A549 (cell line): ENCODE measurements around the gene RBBP8. TPM values are rescaled to one million over a fixed set of nuclear protein-coding genes. Genes with fewer than 3 reads are reported as not detected.

Source experiments
- ATAC-seq, 2 experiments: fragments of 200-7000 bp in 1 of 2; fragments of >200 bp in 1 of 2; cut with Nextera tagmentation in 1 of 2; cut with Tn5 transposase in 1 of 2; 3 replicates each; pipeline versions ENCODE4 v1.8.0 to v1.9.1; 2018 to 2020; ENCODE audit warnings: mild to moderate bottlenecking in 1 of 2, moderate library complexity in 1 of 2
- CTCF ChIA-PET: fragments of 300-600 bp; sonication (Branson Sonifier 250); formaldehyde crosslinking; extraction: SDS; loops from one replicate; lab custom pipeline; 2021; ENCODE audit warnings: antibody characterized with exemption, inconsistent platforms; lab: Yijun Ruan, JAX
- POLR2A ChIA-PET: fragments of 350-600 bp; formaldehyde crosslinking; extraction: SDS; loops from one replicate; lab custom pipeline; 2021; ENCODE audit warnings: antibody characterized with exemption, inconsistent platforms; lab: Yijun Ruan, JAX
- DNase-seq, 2 experiments: peaks; one replicate each; pipeline versions ENCODE4 v3.0.0 to v3.0.0-alpha.2; 2011 to 2016; ENCODE audit warnings: low read depth in 1 of 2, low spot score in 1 of 2
- FAIRE-seq: peaks from 2 replicates; lab custom pipeline; 2011; peaks lifted over from hg19 to GRCh38; lab: Jason Lieb, UNC
- H3K27ac ChIP-seq, 2 experiments: fragments of >200 bp; sonication (Bioruptor Twin); formaldehyde crosslinking; 3 replicates each; pipeline ENCODE4 v1.5.1; 2016 to 2017
- H3K4me1 ChIP-seq: fragments of >200 bp; sonication (Bioruptor Twin); formaldehyde crosslinking; 3 replicates; pipeline ENCODE4 v1.6.1; 2016
- H3K4me2 ChIP-seq: fragments of >200 bp; sonication (Bioruptor Twin); formaldehyde crosslinking; 3 replicates; pipeline ENCODE4 v1.6.1; 2016
- H3K4me3 ChIP-seq: fragments of >200 bp; sonication (Bioruptor Twin); formaldehyde crosslinking; 3 replicates; pipeline ENCODE4 v1.5.1; 2016
- H3K9me3 ChIP-seq: fragments of >200 bp; sonication (Bioruptor Twin); formaldehyde crosslinking; 3 replicates; pipeline ENCODE4 v1.6.1; 2016
- ATOH8 ChIP-seq: fragments of 250-450 bp; sonication (Bioruptor Pico); IDR thresholded peaks from 2 replicates; pipeline ENCODE4 v1.5.0; 2020; ENCODE audit warnings: low read depth, mild to moderate bottlenecking, moderate library complexity
- BHLHE40 ChIP-seq: IDR thresholded peaks from 2 replicates; pipeline ENCODE4 v1.6.1; 2012; ENCODE audit warnings: low read depth, low read length, inconsistent platforms
- CHD2 ChIP-seq: fragments of 150-350 bp; IDR thresholded peaks from 2 replicates; pipeline ENCODE4 v1.6.1; 2014; ENCODE audit warnings: low read length; ENCODE audit not compliant: partially characterized antibody
- CTCF ChIP-seq: fragments of >200 bp; sonication (Bioruptor Twin); formaldehyde crosslinking; IDR thresholded peaks from 3 replicates; pipeline ENCODE4 v1.5.1; 2016
- EHF ChIP-seq: fragments of 250-450 bp; sonication (Bioruptor Pico); IDR thresholded peaks from 2 replicates; pipeline ENCODE4 v1.5.0; 2020; ENCODE audit warnings: mild to moderate bottlenecking
- ELK1 ChIP-seq: fragments of 150-350 bp; IDR thresholded peaks from 2 replicates; pipeline ENCODE4 v1.6.1; 2014; ENCODE audit warnings: low read depth, mild to moderate bottlenecking, low read length
- FOSB ChIP-seq: fragments of 250-450 bp; sonication (Bioruptor Pico); IDR thresholded peaks from 2 replicates; pipeline ENCODE4 v1.5.0; 2020; ENCODE audit warnings: mild to moderate bottlenecking, moderate library complexity
- HDAC2 ChIP-seq: fragments of 200-600 bp; sonication (generic); IDR thresholded peaks from 2 replicates; pipeline ENCODE4 v1.6.1; 2016
- HEYL ChIP-seq: fragments of 250-450 bp; sonication (Bioruptor Pico); IDR thresholded peaks from 2 replicates; pipeline ENCODE4 v1.8.0; 2021; ENCODE audit warnings: mild to moderate bottlenecking, moderate library complexity
- HMGXB4 ChIP-seq: fragments of 250-450 bp; sonication (Bioruptor Pico); IDR thresholded peaks from 2 replicates; pipeline ENCODE4 v1.5.0; 2021; ENCODE audit warnings: mild to moderate bottlenecking, moderate library complexity, borderline replicate concordance
- HOXB13 ChIP-seq: fragments of 250-450 bp; sonication (Bioruptor Pico); IDR thresholded peaks from 2 replicates; pipeline ENCODE4 v1.5.0; 2020; ENCODE audit warnings: low read depth, mild to moderate bottlenecking, moderate library complexity
- HOXB5 ChIP-seq: fragments of 250-450 bp; sonication (Bioruptor Pico); IDR thresholded peaks from 2 replicates; pipeline ENCODE4 v1.5.0; 2020; ENCODE audit warnings: mild to moderate bottlenecking, moderate library complexity
- KDM1A ChIP-seq: fragments of 200-600 bp; sonication (generic); IDR thresholded peaks from 2 replicates; pipeline ENCODE4 v1.6.1; 2016; ENCODE audit warnings: low read depth, mild to moderate bottlenecking
- KDM5A ChIP-seq: fragments of 200-600 bp; sonication (generic); IDR thresholded peaks from 2 replicates; pipeline ENCODE4 v1.6.1; 2016; ENCODE audit warnings: antibody characterized with exemption, mild to moderate bottlenecking
- MAFK ChIP-seq: fragments of 450-650 bp; IDR thresholded peaks from 2 replicates; pipeline ENCODE4 v1.6.1; 2014; ENCODE audit not compliant: partially characterized antibody
- MAX ChIP-seq: IDR thresholded peaks from 2 replicates; pipeline ENCODE4 v1.6.1; 2012
- MAZ ChIP-seq: fragments of 150-350 bp; IDR thresholded peaks from 2 replicates; pipeline ENCODE4 v1.6.1; 2014; ENCODE audit warnings: antibody characterized with exemption, low read depth, low read length, borderline replicate concordance
- MYC ChIP-seq: IDR thresholded peaks from 2 replicates; pipeline ENCODE4 v1.6.1; 2012; ENCODE audit warnings: mild to moderate bottlenecking, inconsistent platforms, low read length, improper control_type of control experiment, borderline replicate concordance
- NPAS2 ChIP-seq: fragments of 250-450 bp; sonication (Bioruptor Pico); IDR thresholded peaks from 2 replicates; pipeline ENCODE4 v1.8.0; 2022; ENCODE audit warnings: mild to moderate bottlenecking, moderate library complexity, borderline replicate concordance
- NR3C1 ChIP-seq: fragments of >200 bp; sonication (Bioruptor Twin); formaldehyde crosslinking; IDR thresholded peaks from 3 replicates; pipeline ENCODE4 v1.6.1; 2017
- POLR2A ChIP-seq: IDR thresholded peaks from 2 replicates; pipeline ENCODE4 v1.6.1; 2012; ENCODE audit warnings: mild to moderate bottlenecking, low read length
- POLR2AphosphoS2 ChIP-seq: conservative IDR thresholded peaks from 2 replicates; pipeline ENCODE4 v1.6.1; 2012; ENCODE audit warnings: low read length, improper control_type of control experiment, inconsistent platforms
- RAD21 ChIP-seq, 2 experiments: fragments of >200 bp in 1 of 2; sonication (Bioruptor Twin) in 1 of 2; formaldehyde crosslinking in 1 of 2; IDR thresholded peaks in 1 of 2; conservative IDR thresholded peaks in 1 of 2; 2 replicates in 1 of 2; 3 replicates in 1 of 2; pipeline ENCODE4 v1.6.1; 2012 to 2018; ENCODE audit warnings: inconsistent platforms in 1 of 2
- SMC3 ChIP-seq: fragments of >200 bp; sonication (Bioruptor Twin); formaldehyde crosslinking; IDR thresholded peaks from 3 replicates; pipeline ENCODE4 v1.6.1; 2018; ENCODE audit warnings: inconsistent platforms
- TFCP2L1 ChIP-seq: fragments of 250-450 bp; sonication (Bioruptor Pico); IDR thresholded peaks from 2 replicates; pipeline ENCODE4 v1.5.0; 2021; ENCODE audit warnings: mild to moderate bottlenecking
- TP53 ChIP-seq: fragments of 250-450 bp; sonication (Bioruptor Pico); IDR thresholded peaks from 2 replicates; pipeline ENCODE4 v1.5.0; 2021; ENCODE audit warnings: mild to moderate bottlenecking, moderate library complexity
- USF2 ChIP-seq: fragments of 450-650 bp; IDR thresholded peaks from 2 replicates; pipeline ENCODE4 v1.6.1; 2014; ENCODE audit warnings: antibody characterized with exemption
- ZFP36 ChIP-seq: fragments of 450-650 bp; IDR thresholded peaks from 2 replicates; pipeline ENCODE4 v1.6.1; 2014; ENCODE audit warnings: borderline replicate concordance; ENCODE audit not compliant: partially characterized antibody
- ZNF302 ChIP-seq: fragments of 250-450 bp; sonication (Bioruptor Pico); IDR thresholded peaks from 2 replicates; pipeline ENCODE4 v1.9.0; 2021; ENCODE audit warnings: inconsistent platforms, mild to moderate bottlenecking, moderate library complexity
- whole genome bisulfite sequencing: methylation state at CpG from one replicate; pipeline ENCODE4 v1.1.6; 2017; ENCODE audit errors: missing lambda C conversion rate; 5-methylcytosine and 5-hydroxymethylcytosine counted together
- polyA plus RNA-seq, 4 experiments: library from polyadenylated mRNA; depleted of rRNA in 3 of 4; stranded (reverse); fragments of >200 nt; fragmentation: RNase III in 1 of 4; extraction: RNeasy Plus Mini Kit Qiagen cat#74134 plus additional on column Dnase treatment in 1 of 4; gene quantifications; 2 replicates in 3 of 4; 3 replicates in 1 of 4; pipeline ENCODE4 v1.2.3, GENCODE V29; 2011 to 2017

The RBBP8 gene
- polyA plus RNA-seq, 2 of the 4 experiments (the other 2 are of a cell fraction) = 26.8 to 65.4 TPM

GRCh38 chr18:23036660-23037201, 103.6 kb downstream of the RBBP8 start:
- no peak overlapping the region for H3K4me2 ChIP-seq
- no peak for ATAC-seq
- CTCF ChIA-PET = no interaction called here
- DNase-seq = no peak
- H3K4me3 ChIP-seq = no peak overlapping the region
- POLR2A ChIA-PET = no interaction called here
- no peak for FAIRE-seq
- H3K9me3 ChIP-seq = no peaks in the 10 kb centered on the region
- no peak overlapping the region for H3K27ac ChIP-seq
- peaks cover 19% of the 10 kb centered on the region for H3K4me1 ChIP-seq
- 71% methylated on average over 3 of the region's 3 CpGs for WGBS
- TF ChIP-seq USF2 = no peak
- TF ChIP-seq ATOH8 (CRISPR knock-in tag) = no peak
- no peak for TF ChIP-seq POLR2AphosphoS2
- no peak for TF ChIP-seq RAD21 (conservative IDR thresholded peaks at IDR 0.05 in 1 of 2, IDR thresholded peaks at IDR 0.05 in 1 of 2)
- no peak for TF ChIP-seq MAFK
- no peak for TF ChIP-seq MYC
- no peak for TF ChIP-seq ELK1
- no peak for TF ChIP-seq BHLHE40
- TF ChIP-seq HOXB5 (CRISPR knock-in tag) = no peak
- no peak for TF ChIP-seq CHD2
- TF ChIP-seq HMGXB4 (CRISPR knock-in tag) = no peak
- no peak for TF ChIP-seq CTCF
- TF ChIP-seq HOXB13 = no peak
- no peak for TF ChIP-seq KDM5A
- TF ChIP-seq ZNF302 = no peak
- TF ChIP-seq POLR2A = no peak
- TF ChIP-seq EHF = no peak
- TF ChIP-seq TP53 (CRISPR knock-in tag) = no peak

- CTCF ChIA-PET = no interaction called here
- 100% methylated on average over 2 of the region's 2 CpGs for WGBS
- DNase-seq (no peak), FAIRE-seq (no peak), ATAC-seq (no peak)
- no peak overlapping the region for H3K4me2 ChIP-seq
- POLR2A ChIA-PET = no interaction called here
- no peaks in the 10 kb centered on the region for H3K9me3 ChIP-seq
- H3K4me3 ChIP-seq = no peak overlapping the region
- peaks cover 10% of the 10 kb centered on the region; the same call in 2 of the 3 replicates for H3K4me1 ChIP-seq
- H3K27ac ChIP-seq = 0 out of 6 replicates have a peak overlapping the region, but pooled peaks of 1 of the 2 experiments have one; percentile 39
- no peak for TF ChIP-seq USF2
- no peak for TF ChIP-seq MAX
- TF ChIP-seq FOSB (CRISPR knock-in tag) = no peak
- no peak for TF ChIP-seq MAZ
- TF ChIP-seq CHD2 = no peak
- TF ChIP-seq TP53 (CRISPR knock-in tag) = no peak
- TF ChIP-seq NR3C1 = no peak
- TF ChIP-seq KDM1A = no peak
- TF ChIP-seq POLR2AphosphoS2 = no peak
- no peak for TF ChIP-seq HDAC2
- no peak for TF ChIP-seq HEYL (CRISPR knock-in tag)
- no peak for TF ChIP-seq NPAS2
- TF ChIP-seq SMC3 = no peak
- no peak for TF ChIP-seq TFCP2L1
- TF ChIP-seq RAD21 (conservative IDR thresholded peaks at IDR 0.05 in 1 of 2, IDR thresholded peaks at IDR 0.05 in 1 of 2) = no peak
- no peak for TF ChIP-seq ZFP36
- TF ChIP-seq MAFK = no peak
These were observed 104.5 kb downstream of the RBBP8 start for GRCh38 chr18:23037646-23038045.
